Endodermal cell (in vitro differentiated cells): Measurements from ENCODE around the gene PRKAG2. TPM values are rescaled to one million over a fixed set of nuclear protein-coding genes. Genes with fewer than 3 reads are reported as not detected.
A peak's percentile ranks its signal among the peaks of the same experiment; 100 is the strongest.

Source experiments
- DNase-seq: peaks from one replicate; pipeline ENCODE4 v3.0.0-alpha.2; 2017
- H3K27ac ChIP-seq: 2 replicates; pipeline ENCODE4 v1.5.1; 2013; ENCODE audit warnings: mild to moderate bottlenecking, low read depth, low read length, moderate library complexity
- H3K27me3 ChIP-seq: 2 replicates; pipeline ENCODE4 v1.6.1; 2013; ENCODE audit warnings: mild to moderate bottlenecking, low read length, moderate library complexity; ENCODE audit not compliant: insufficient read depth, control insufficient read depth, poor library complexity, severe bottlenecking
- H3K36me3 ChIP-seq: 2 replicates; pipeline ENCODE4 v1.7.0; 2013; ENCODE audit warnings: mild to moderate bottlenecking, low read length, moderate library complexity; ENCODE audit not compliant: control insufficient read depth, insufficient read depth
- H3K4me1 ChIP-seq: one replicate; pipeline ENCODE4 v1.7.0; 2013; ENCODE audit warnings: low read length; ENCODE audit not compliant: control insufficient read depth, insufficient read depth
- H3K4me3 ChIP-seq: 2 replicates; pipeline ENCODE4 v1.5.1; 2013; ENCODE audit warnings: mild to moderate bottlenecking, low read length, moderate library complexity
- H3K9ac ChIP-seq: 2 replicates; pipeline ENCODE4 v1.6.1; 2013; ENCODE audit warnings: mild to moderate bottlenecking, low read length, moderate library complexity; ENCODE audit not compliant: poor library complexity, severe bottlenecking; ENCODE audit errors: extremely low read depth
- H3K9me3 ChIP-seq: 2 replicates; pipeline ENCODE4 v1.6.1; 2013; ENCODE audit warnings: mild to moderate bottlenecking, low read length, moderate library complexity; ENCODE audit not compliant: control insufficient read depth
- H3K27ac Mint-ChIP-seq: 2 replicates; pipeline ENCODE4 v1.8.0; 2020; ENCODE audit warnings: mixed read lengths
- H3K27me3 Mint-ChIP-seq: 2 replicates; pipeline ENCODE4 v1.8.0; 2021; ENCODE audit warnings: mild to moderate bottlenecking, mixed read lengths; ENCODE audit not compliant: insufficient read depth
- H3K36me3 Mint-ChIP-seq: 2 replicates; pipeline ENCODE4 v1.8.0; 2020; ENCODE audit warnings: low read depth, mixed read lengths
- H3K4me1 Mint-ChIP-seq: 2 replicates; pipeline ENCODE4 v1.8.0; 2020; ENCODE audit warnings: mixed read lengths
- H3K4me3 Mint-ChIP-seq: 2 replicates; pipeline ENCODE4 v1.8.0; 2020; ENCODE audit warnings: mild to moderate bottlenecking, moderate library complexity, mixed read lengths
- H3K9me3 Mint-ChIP-seq: 2 replicates; pipeline ENCODE4 v1.8.0; 2020; ENCODE audit warnings: mild to moderate bottlenecking, mixed read lengths
- CTCF ChIP-seq: fragments of 200-600 bp; sonication (generic); conservative IDR thresholded peaks from 2 replicates; pipeline ENCODE4 v1.5.0; 2021; ENCODE audit warnings: antibody characterized with exemption, mild to moderate bottlenecking
- WGBS, 2 experiments: methylation state at CpG; one replicate each; pipeline versions ENCODE4 v1.1.5 to v1.1.7; 2013; ENCODE audit warnings: missing lambda C conversion rate in 2 of 2, mixed read lengths in 1 of 2; ENCODE audit not compliant: insufficient coverage in 1 of 2, insufficient read length in 1 of 2; 5-methylcytosine and 5-hydroxymethylcytosine counted together
- total RNA-seq, 2 donors: library from RNA; stranded (reverse); fragmentation: NEBNext Ultra II Directional in 1 of 2; extraction: Animal tissue kit (Norgen Biotek cat#: 25700) in 1 of 2; gene quantifications; 2 replicates in 1 of 2; 3 replicates in 1 of 2; pipeline ENCODE4 v1.2.1, GENCODE V29; 2021

PRKAG2 gene
- total RNA-seq, 2 donors from 2014 or later: 17.2 to 20.7 TPM

GRCh38 chr7:151690606-151691005 lies 186.3 kb downstream of the PRKAG2 start:
- Mint-ChIP-seq H3K36me3 (no peaks in the 10 kb centered on the region), H3K4me1 (peaks cover 25% of the 10 kb centered on the region), H3K9me3 (no peaks in the 10 kb centered on the region), H3K4me3 (no peak overlapping the region), H3K27ac (peak overlapping the region; percentile 33), H3K27me3 (no peaks in the 10 kb centered on the region)
- 66 to 70% methylated on average over 5 to 6 of the region's 6 CpGs for WGBS, 2 experiments
- no peak for TF ChIP-seq CTCF
- Histone ChIP-seq H3K9me3 (peaks cover 7% of the 10 kb centered on the region), H3K9ac (no peak overlapping the region), H3K4me1 (peaks cover 14% of the 10 kb centered on the region), H3K27ac (no peak overlapping the region), H3K4me3 (no peak overlapping the region), H3K36me3 (no peaks in the 10 kb centered on the region), H3K27me3 (no peaks in the 10 kb centered on the region)
- DNase-seq: no peak

- H3K9me3 ChIP-seq: peaks cover 7% of the 10 kb centered on the region
- no peaks in the 10 kb centered on the region for H3K36me3 ChIP-seq
- no peak for DNase-seq
- no peak overlapping the region for H3K9ac ChIP-seq
- 85 to 92% methylated on average over 14 to 22 of the region's 22 CpGs for WGBS, 2 experiments
- H3K4me1 Mint-ChIP-seq: peaks cover 17% of the 10 kb centered on the region
- H3K4me3 Mint-ChIP-seq: no peak overlapping the region
- TF ChIP-seq CTCF: no peak
- H3K4me3 ChIP-seq: no peak overlapping the region
- H3K27me3 Mint-ChIP-seq: no peaks in the 10 kb centered on the region
- no peak overlapping the region for H3K27ac Mint-ChIP-seq
- peaks cover 16% of the 10 kb centered on the region for H3K4me1 ChIP-seq
- peak overlapping the region; percentile 49 for H3K27ac ChIP-seq
- no peaks in the 10 kb centered on the region for H3K36me3 Mint-ChIP-seq
- H3K27me3 ChIP-seq: no peaks in the 10 kb centered on the region
- no peaks in the 10 kb centered on the region for H3K9me3 Mint-ChIP-seq
Observed at GRCh38 chr7:151689196-151689971, 187.5 kb downstream of the PRKAG2 start.

- H3K27me3 Mint-ChIP-seq: no peaks in the 10 kb centered on the region
- Histone ChIP-seq H3K27me3 (no peaks in the 10 kb centered on the region), H3K9me3 (peaks cover 7% of the 10 kb centered on the region), H3K4me1 (peaks cover 19% of the 10 kb centered on the region), H3K36me3 (no peaks in the 10 kb centered on the region), H3K27ac (no peak overlapping the region), H3K9ac (no peak overlapping the region), H3K4me3 (no peak overlapping the region)
- H3K36me3 Mint-ChIP-seq: no peaks in the 10 kb centered on the region
- peaks cover 17% of the 10 kb centered on the region for H3K4me1 Mint-ChIP-seq
- no peak overlapping the region for H3K27ac Mint-ChIP-seq
- 88 to 97% methylated on average over 12 to 19 of the region's 19 CpGs for WGBS, 2 experiments
- H3K4me3 Mint-ChIP-seq: no peak overlapping the region
- no peaks in the 10 kb centered on the region for H3K9me3 Mint-ChIP-seq
- TF ChIP-seq CTCF: no peak
- DNase-seq: no peak
Observed at GRCh38 chr7:151688236-151688780, 188.6 kb downstream of the PRKAG2 start.
